SU-DHL-6 (cell line): ENCODE data around the gene NRGN.

Experiments
- H2AFZ ChIP-seq: fragments of 200-600 bp; sonication (generic); 2 replicates; pipeline ENCODE4 v1.6.1; 2014; ENCODE audit warnings: low read depth, mild to moderate bottlenecking, moderate library complexity, mixed read lengths, antibody characterized with exemption, low read length; ENCODE audit not compliant: severe bottlenecking
- H3F3A ChIP-seq: fragments of 200-600 bp; shearing (Covaris generic); 2 replicates; pipeline ENCODE4 v1.6.0; 2016; ENCODE audit warnings: antibody characterized with exemption, mild to moderate bottlenecking; ENCODE audit not compliant: insufficient read depth
- H3K27ac ChIP-seq: fragments of 200-600 bp; sonication (generic); 2 replicates; pipeline ENCODE4 v1.5.1; 2016; ENCODE audit warnings: low read depth, mild to moderate bottlenecking, low read length, moderate library complexity, mixed read lengths
- H3K27me3 ChIP-seq: fragments of 200-600 bp; sonication (generic), shearing (Covaris generic); 2 replicates; pipeline ENCODE4 v1.6.0; 2014; ENCODE audit warnings: mild to moderate bottlenecking, low read length
- H3K36me3 ChIP-seq: fragments of 200-600 bp; sonication (generic); 2 replicates; pipeline ENCODE4 v1.6.1; 2014; ENCODE audit warnings: mild to moderate bottlenecking, low read length, mixed read lengths
- H3K4me2 ChIP-seq: fragments of 300-600, 200-600 bp; shearing (Covaris generic), sonication (generic); 2 replicates; pipeline ENCODE4 v1.6.0; 2014; ENCODE audit warnings: low read length, low read depth, mild to moderate bottlenecking; ENCODE audit not compliant: poor library complexity, severe bottlenecking
- H3K4me3 ChIP-seq: fragments of 200-600 bp; sonication (generic); 2 replicates; pipeline ENCODE4 v1.5.1; 2014; ENCODE audit warnings: antibody characterized with exemption, low read length, mild to moderate bottlenecking, mixed read lengths; ENCODE audit not compliant: insufficient read depth, poor library complexity, severe bottlenecking
- H3K79me2 ChIP-seq: fragments of 200-600 bp; sonication (generic); 2 replicates; pipeline ENCODE4 v1.6.1; 2014; ENCODE audit warnings: mild to moderate bottlenecking, low read length, moderate library complexity; ENCODE audit not compliant: insufficient read depth
- H3K9ac ChIP-seq: fragments of 200-600 bp; sonication (generic); 2 replicates; pipeline ENCODE4 v1.7.0; 2014; ENCODE audit warnings: mild to moderate bottlenecking, low read length
- H3K9me2 ChIP-seq: fragments of 200-600 bp; sonication (generic); replicated peaks from 2 replicates; pipeline ENCODE4 v1.6.1; 2014; ENCODE audit warnings: low read length; ENCODE audit not compliant: insufficient read depth
- H3K9me3 ChIP-seq: fragments of 200-600 bp; sonication (generic); 2 replicates; pipeline ENCODE4 v1.6.1; 2014; ENCODE audit warnings: low read length, mixed read lengths; ENCODE audit not compliant: insufficient read depth
- H4K20me1 ChIP-seq: fragments of 200-600 bp; sonication (generic); 2 replicates; pipeline ENCODE4 v1.6.1; 2014; ENCODE audit warnings: low read depth, mild to moderate bottlenecking, antibody characterized with exemption, low read length, moderate library complexity, mixed read lengths
- CTCF ChIP-seq: fragments of 200-600 bp; sonication (generic); IDR thresholded peaks from one replicate; pipeline ENCODE4 v1.5.1; 2017; ENCODE audit warnings: antibody characterized with exemption, mild to moderate bottlenecking, low read length, moderate library complexity; ENCODE audit not compliant: insufficient read depth, poor library complexity, severe bottlenecking
- EZH2phosphoT487 ChIP-seq: fragments of 200-600 bp; sonication (generic), shearing (Covaris generic); conservative IDR thresholded peaks from 2 replicates; pipeline ENCODE4 v1.6.1; 2018; ENCODE audit warnings: mild to moderate bottlenecking, antibody characterized with exemption, low read length, moderate library complexity, mixed read lengths

The NRGN gene

GRCh38 chr11:124763156-124763947 lies 23.6 kb downstream of the NRGN start:
- Histone ChIP-seq H3K36me3 (no peaks in the 10 kb centered on the region), H3F3A (no peaks in the 10 kb centered on the region), H2AFZ (peak overlapping the region; percentile 97), H3K4me3 (peak overlapping the region; percentile 61), H3K79me2 (no peaks in the 10 kb centered on the region), H3K27me3 (no peaks in the 10 kb centered on the region), H3K27ac (peak overlapping the region; percentile 27), H4K20me1 (no peaks in the 10 kb centered on the region), H3K9ac (peak overlapping the region; percentile 63), H3K4me2 (peak overlapping the region; percentile 60), H3K9me3 (no peaks in the 10 kb centered on the region), H3K9me2 (no peaks in the 10 kb centered on the region)
- no peak for TF ChIP-seq EZH2phosphoT487
- TF ChIP-seq CTCF, result peak; percentile 73

- no peaks in the 10 kb centered on the region for H3K27me3 ChIP-seq
- no peaks in the 10 kb centered on the region for H3F3A ChIP-seq
- H3K9ac ChIP-seq, result no peak overlapping the region
- H3K9me3 ChIP-seq, result no peaks in the 10 kb centered on the region
- no peak overlapping the region for H3K4me3 ChIP-seq
- H3K27ac ChIP-seq, result no peak overlapping the region
- H4K20me1 ChIP-seq, result no peaks in the 10 kb centered on the region
- no peaks in the 10 kb centered on the region for H3K36me3 ChIP-seq
- H2AFZ ChIP-seq, result no peak overlapping the region
- H3K9me2 ChIP-seq, result no peaks in the 10 kb centered on the region
- no peak for TF ChIP-seq EZH2phosphoT487
- no peak for TF ChIP-seq CTCF
- H3K79me2 ChIP-seq, result no peaks in the 10 kb centered on the region
- H3K4me2 ChIP-seq, result no peak overlapping the region
Observed at GRCh38 chr11:124766156-124766555, 26.4 kb downstream of the NRGN start.

- TF ChIP-seq EZH2phosphoT487, result no peak
- TF ChIP-seq CTCF, result no peak
- H3K4me2 ChIP-seq, result no peak overlapping the region
Observed at GRCh38 chr11:124768914-124769313, 29.2 kb downstream of the NRGN start.

More at GRCh38 chr11:124768914-124769313, 29.2 kb downstream of the NRGN start:
- Histone ChIP-seq H3K36me3 (no peaks in the 10 kb centered on the region), H3K9me2 (no peaks in the 10 kb centered on the region), H3K79me2 (no peaks in the 10 kb centered on the region), H3F3A (no peaks in the 10 kb centered on the region), H4K20me1 (no peaks in the 10 kb centered on the region), H2AFZ (no peak overlapping the region), H3K27me3 (no peaks in the 10 kb centered on the region), H3K9me3 (no peaks in the 10 kb centered on the region), H3K27ac (no peak overlapping the region), H3K9ac (no peak overlapping the region), H3K4me3 (no peak overlapping the region)
